ENCODE measurements around the gene MAJIN. TPM values are rescaled to one million over a fixed set of nuclear protein-coding genes. Genes with fewer than 3 reads are reported as not detected.
"Not testable (repeated sequence)": the region's sequence is repeated elsewhere in the genome, so short reads cannot be mapped to it uniquely, and the experiment has no call there.

The MAJIN gene
- total RNA-seq, 4 donors from 2014 or later: not detected

GRCh38 chr11:64989416-64989815 lies 17.5 kb upstream of the MAJIN start:
- no peak for DNase-seq
- peak overlapping the region; percentile 28 to 73 (median 58) for H3K27ac ChIP-seq
- peaks cover 0 to 3% (median 0%) of the 10 kb centered on the region in 3 donors for H3K36me3 ChIP-seq
- H3K4me1 ChIP-seq: peaks cover 0 to 20% (median 14%) of the 10 kb centered on the region in 4 donors
- H3K4me3 ChIP-seq: peak overlapping the region in 1 of 4 donors; percentile 14
- no peaks in the 10 kb centered on the region for H3K27me3 ChIP-seq
- no peaks in the 10 kb centered on the region for H3K9me3 ChIP-seq
- TF ChIP-seq CTCF (IDR thresholded peaks at IDR 0.05): no peak
- no peak for TF ChIP-seq POLR2A (IDR thresholded peaks at IDR 0.05)

- no peak for TF ChIP-seq POLR2A (IDR thresholded peaks at IDR 0.05)
- TF ChIP-seq CTCF (IDR thresholded peaks at IDR 0.05): no peak
- no peaks in the 10 kb centered on the region for H3K27me3 ChIP-seq
- H3K4me3 ChIP-seq: no peak overlapping the region
- H3K4me1 ChIP-seq: peaks cover 0 to 20% (median 14%) of the 10 kb centered on the region in 4 donors
- no peak for DNase-seq
- no peaks in the 10 kb centered on the region for H3K9me3 ChIP-seq
- H3K36me3 ChIP-seq: no peaks in the 10 kb centered on the region
- H3K27ac ChIP-seq: peak overlapping the region in 1 of 4 donors; percentile 73
Measured at GRCh38 chr11:64987998-64988854, 16.3 kb upstream of the MAJIN start.

GRCh38 chr11:64983339-64983738 lies 11.4 kb upstream of the MAJIN start:
- H3K27me3 ChIP-seq, DNase-seq, H3K9me3 ChIP-seq, H3K4me3 ChIP-seq, H3K27ac ChIP-seq, H3K36me3 ChIP-seq, H3K4me1 ChIP-seq: not testable (repeated sequence)

GRCh38 chr11:64976651-64977050 lies 4.7 kb upstream of the MAJIN start:
- Histone ChIP-seq H3K4me1 (peaks cover 0 to 9% (median 0%) of the 10 kb centered on the region in 4 donors), H3K36me3 (no peaks in the 10 kb centered on the region), H3K27me3 (no peaks in the 10 kb centered on the region), H3K4me3 (no peak overlapping the region), H3K27ac (no peak overlapping the region), H3K9me3 (no peaks in the 10 kb centered on the region)
- no peak for DNase-seq
- TF ChIP-seq POLR2A (IDR thresholded peaks at IDR 0.05): no peak
- TF ChIP-seq CTCF (IDR thresholded peaks at IDR 0.05): no peak

- H3K4me1 ChIP-seq: peaks cover 0 to 13% (median 0%) of the 10 kb centered on the region in 4 donors
- TF ChIP-seq CTCF (IDR thresholded peaks at IDR 0.05): no peak
- TF ChIP-seq POLR2A (IDR thresholded peaks at IDR 0.05): no peak
Measured at GRCh38 chr11:64974124-64974523, 2.2 kb upstream of the MAJIN start.

GRCh38 chr11:64970731-64971151 lies 1.2 kb downstream of the MAJIN start:
- DNase-seq: peak in 1 of 3 donors; percentile 67
- Histone ChIP-seq H3K27me3 (no peaks in the 10 kb centered on the region), H3K4me3 (no peak overlapping the region), H3K27ac (peak overlapping the region in 2 of 4 donors; percentile 19 to 57), H3K9me3 (no peaks in the 10 kb centered on the region), H3K4me1 (peaks cover 0 to 13% (median 0%) of the 10 kb centered on the region in 4 donors), H3K36me3 (no peaks in the 10 kb centered on the region)
- TF ChIP-seq POLR2A (IDR thresholded peaks at IDR 0.05) (no peak), CTCF (IDR thresholded peaks at IDR 0.05) (no peak)

More at GRCh38 chr11:64974124-64974523, 2.2 kb upstream of the MAJIN start:
- Histone ChIP-seq H3K36me3 (no peaks in the 10 kb centered on the region), H3K27ac (peak overlapping the region in 2 of 4 donors; percentile 35 to 60), H3K27me3 (no peaks in the 10 kb centered on the region), H3K9me3 (no peaks in the 10 kb centered on the region), H3K4me3 (no peak overlapping the region)
- DNase-seq: no peak
